Stimulated activated CD8-positive, alpha-beta memory T cell treated with anti-CD3 and anti-CD28 coated beads, Interleukin-7, amount 100 ng/mL, for 4 hours (primary cell): ENCODE measurements around the gene SULT2A1.
"Not testable (repeated sequence)": the region's sequence is repeated elsewhere in the genome, so short reads cannot be mapped to it uniquely, and the experiment has no call there.

Experiments
- DNase-seq, 2 donors: peaks; one replicate each; pipeline ENCODE4 v3.0.0-alpha.2; 2020; ENCODE audit warnings: low read depth in 2 of 2

SULT2A1 gene, protein sequence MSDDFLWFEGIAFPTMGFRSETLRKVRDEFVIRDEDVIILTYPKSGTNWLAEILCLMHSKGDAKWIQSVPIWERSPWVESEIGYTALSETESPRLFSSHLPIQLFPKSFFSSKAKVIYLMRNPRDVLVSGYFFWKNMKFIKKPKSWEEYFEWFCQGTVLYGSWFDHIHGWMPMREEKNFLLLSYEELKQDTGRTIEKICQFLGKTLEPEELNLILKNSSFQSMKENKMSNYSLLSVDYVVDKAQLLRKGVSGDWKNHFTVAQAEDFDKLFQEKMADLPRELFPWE

DNA sequence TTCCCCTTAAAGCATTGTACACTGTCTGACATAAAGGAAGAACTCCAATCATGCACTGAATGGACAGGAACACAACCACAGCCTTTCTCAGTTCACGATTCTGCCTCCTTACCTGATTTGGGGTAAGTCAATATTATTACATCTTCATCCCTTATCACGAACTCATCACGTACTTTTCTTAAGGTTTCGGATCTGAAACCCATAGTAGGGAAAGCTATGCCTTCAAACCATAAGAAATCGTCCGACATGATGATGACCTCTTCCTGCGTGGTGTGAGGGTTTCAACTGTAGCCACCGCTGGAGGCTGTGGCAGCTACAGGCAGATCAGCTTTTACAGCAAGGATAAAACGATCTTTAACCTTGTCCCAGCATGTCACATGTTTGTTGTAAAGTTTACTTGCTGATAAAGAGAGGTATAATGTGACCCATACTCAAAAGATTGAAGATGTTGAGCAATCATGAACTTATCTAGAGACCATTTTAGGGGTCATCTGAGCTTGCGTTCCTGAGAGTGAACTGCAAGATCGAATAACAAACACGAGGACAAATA is at the start of gene SULT2A1:
Gene SULT2A1, minus strand, starts transcription at position 306 of the 550 bp plus-strand sequence. Its CDS starts 58 bp downstream, at position 248.
- no peak for DNase-seq

DNA sequence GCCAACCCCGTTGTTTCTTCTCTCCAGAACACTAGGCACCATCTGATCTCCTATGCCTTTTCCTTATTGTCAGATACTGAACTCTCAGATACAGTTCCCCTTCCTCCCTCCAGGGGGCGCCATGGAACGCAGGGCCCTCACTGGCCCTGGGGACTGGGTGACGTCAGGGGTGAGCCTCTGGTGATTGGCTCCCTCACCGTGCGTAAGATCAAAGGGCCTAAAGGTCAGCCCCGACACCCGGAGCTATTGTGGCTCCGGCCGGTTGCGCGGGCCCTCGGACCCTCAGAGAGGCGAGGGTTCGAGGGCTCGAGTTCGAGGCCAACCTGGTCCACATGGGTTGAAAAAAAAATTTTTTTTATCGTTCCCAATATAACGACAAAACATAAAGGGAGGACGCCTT is 42.5 kb upstream of the SULT2A1 start:
- DNase-seq, result not testable (repeated sequence)

DNA sequence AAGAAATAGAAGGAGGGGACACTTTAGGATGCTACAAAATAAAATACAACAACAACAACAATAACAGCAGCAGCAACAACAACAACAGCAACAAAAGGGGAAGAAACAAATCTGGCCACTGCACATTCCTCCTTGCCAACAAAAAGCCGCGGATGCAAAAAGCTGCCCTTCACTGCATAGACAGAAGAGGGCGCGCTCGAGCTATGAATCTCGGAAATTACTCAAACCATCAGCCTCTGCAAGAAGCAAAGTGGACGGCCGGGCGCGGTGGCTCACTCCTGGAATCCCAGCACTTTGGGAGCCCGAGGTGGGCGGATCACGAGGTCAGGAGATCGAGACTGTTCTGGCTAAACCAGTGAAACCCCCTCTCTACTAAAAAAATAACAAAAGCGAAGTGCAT is 34.0 kb upstream of the SULT2A1 start:
- DNase-seq, result not testable (repeated sequence)

DNA sequence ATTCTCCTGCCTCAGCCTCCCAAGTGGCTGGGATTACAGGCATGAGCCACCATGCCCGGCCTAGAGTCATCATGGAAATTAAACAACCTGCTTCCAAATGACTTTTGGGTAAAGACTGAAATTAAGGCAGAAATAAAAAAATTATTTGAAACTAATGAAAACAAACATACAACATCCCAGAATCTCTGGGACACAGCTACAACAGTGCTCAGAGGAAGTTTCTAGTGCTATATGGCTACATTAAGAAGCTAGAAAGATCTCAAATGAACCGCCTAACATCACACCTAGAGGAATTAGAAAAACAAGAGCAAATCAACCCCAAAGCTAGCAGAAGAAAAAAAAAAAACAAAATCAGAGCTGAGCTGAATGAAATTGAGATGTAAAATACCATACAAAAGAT is 24.1 kb upstream of the SULT2A1 start:
- not testable (repeated sequence) for DNase-seq

DNA sequence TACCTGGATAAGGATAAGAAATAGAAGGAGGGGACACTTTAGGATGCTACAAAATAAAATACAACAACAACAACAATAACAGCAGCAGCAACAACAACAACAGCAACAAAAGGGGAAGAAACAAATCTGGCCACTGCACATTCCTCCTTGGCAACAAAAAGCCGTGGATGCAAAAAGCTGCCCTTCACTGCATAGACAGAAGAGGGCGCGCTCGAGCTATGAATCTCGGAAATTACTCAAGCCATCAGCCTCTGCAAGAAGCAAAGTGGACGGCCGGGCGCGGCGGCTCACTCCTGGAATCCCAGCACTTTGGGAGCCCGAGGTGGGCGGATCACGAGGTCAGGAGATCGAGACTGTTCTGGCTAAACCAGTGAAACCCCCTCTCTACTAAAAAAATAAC is 23.2 kb upstream of the SULT2A1 start:
- DNase-seq, result peak; percentile 24 to 62

DNA sequence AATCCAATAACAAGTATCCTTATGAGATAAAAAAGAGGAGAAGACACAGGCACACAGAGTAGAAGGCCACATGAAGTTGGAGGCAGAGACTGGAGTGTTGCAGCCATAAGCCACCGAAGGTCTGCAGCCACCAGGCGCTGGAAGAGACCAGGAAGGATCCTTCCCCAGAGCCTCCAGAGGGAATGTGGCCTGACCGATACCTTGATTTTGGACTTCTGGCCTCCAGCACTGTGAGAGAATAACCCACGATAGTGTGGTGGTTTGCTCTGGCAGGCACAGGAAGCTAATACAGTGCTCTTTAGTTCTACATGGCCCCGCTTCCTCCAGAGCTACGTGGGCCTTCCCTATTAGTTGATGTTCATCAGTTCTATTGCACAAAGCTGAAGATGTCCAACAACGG is 15.3 kb upstream of the SULT2A1 start:
- no peak for DNase-seq

DNA sequence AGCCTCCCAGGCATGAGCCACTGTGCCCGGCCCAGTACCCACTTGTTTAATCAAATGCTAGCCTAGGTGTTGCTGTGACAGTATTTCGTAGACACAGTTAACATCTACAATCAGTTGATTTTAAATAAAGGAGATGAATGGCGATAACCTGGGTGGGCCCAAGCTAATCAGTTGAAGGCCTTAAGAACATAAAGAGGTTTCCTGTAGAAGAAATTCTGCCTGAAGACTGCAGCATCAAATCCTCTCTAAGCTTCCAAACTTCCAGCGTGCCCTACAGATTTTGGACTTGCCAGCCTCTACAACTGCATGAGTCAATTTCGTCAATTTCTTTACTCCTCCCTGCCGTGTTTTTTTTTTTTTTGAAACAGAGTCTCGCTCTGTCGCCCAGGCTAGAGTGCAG is 13.2 kb upstream of the SULT2A1 start:
- DNase-seq, result no peak

DNA sequence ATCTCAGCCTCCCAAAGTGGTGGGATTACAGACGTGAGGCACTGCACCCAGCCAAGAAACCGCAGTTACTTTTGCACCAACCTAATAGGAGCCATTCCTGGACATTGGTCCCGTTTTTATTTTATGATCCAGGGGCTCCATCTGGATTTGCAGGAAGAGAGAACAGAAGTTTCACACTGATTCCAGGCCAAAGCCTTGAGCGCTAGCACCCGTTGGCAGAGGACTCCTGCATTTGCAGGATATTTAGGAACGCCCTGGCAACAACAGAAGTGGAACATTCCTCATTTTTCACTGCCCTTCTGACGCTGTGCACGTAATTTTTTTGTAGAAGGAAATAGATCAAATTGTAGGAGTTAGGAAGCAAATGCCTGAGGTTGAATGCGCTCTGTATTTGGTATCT is 11.7 kb upstream of the SULT2A1 start:
- DNase-seq, result no peak

DNA sequence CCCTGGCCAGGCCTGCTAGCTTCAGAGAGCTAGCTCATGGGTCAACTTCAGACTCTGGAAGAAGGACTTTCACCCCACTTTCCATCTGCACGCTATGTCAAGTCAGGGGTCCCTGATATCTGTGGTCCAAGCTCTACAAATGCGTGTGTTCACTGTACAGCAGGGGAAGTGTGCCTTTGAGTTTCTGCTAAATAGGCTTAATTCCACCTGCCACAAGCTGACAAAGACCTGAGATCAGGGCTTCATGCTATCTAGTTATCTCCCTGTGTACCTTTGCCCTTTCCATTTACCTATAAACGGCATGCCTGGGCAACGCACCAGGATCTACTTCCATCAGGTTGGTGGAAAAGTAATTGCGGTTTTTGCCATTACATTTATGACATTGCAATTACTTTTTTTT is 10.7 kb upstream of the SULT2A1 start:
- DNase-seq, result no peak

DNA sequence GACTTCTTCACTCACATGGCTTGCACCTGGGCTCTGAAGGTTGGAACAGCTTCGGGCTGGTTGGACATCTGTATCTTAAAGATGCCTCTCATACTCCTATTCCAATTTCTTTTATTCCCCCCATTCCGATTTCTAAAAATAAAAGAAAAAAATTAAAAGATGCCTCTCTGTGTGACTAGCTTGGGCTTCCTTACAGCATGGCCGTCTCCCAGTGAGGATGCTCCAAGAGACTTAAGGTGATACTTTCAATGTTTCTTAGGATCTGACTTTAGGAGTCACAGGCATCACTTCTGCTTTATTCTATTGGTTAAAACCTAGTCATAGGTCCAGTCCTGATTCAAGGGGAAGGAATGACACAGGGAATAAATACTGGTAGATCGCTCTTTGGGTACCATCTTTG is 9.9 kb upstream of the SULT2A1 start:
- no peak for DNase-seq

DNA sequence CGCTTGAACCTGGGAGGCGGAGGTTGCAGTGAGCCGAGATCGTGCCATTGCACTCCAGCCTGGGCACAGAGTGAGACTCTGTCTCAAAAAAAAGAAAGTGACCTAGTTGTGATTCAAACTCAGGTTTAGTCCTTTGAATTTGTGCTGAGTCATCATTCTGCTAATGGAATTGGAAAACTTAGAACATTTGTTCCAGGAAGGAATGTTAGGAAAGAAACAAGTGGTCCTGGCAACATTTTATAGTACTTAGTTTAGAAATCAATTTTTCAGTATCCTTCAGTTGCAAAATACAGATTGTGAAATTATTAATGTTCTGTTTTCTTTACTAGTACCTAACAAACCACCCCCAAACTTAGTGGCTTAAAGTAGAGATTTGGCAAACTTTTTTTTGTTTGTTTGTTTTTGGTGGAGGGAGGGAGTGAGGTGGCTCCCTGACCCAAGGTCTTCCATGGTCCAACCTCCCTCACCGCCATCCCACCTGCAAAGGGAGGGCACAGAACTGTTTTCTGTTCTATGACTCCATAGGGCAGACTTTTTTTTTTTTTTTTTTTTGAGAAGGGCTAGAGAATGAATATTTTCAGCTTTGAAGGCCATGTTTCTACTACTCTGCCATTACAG is 9.2 kb upstream of the SULT2A1 start:
- DNase-seq, result no peak

DNA sequence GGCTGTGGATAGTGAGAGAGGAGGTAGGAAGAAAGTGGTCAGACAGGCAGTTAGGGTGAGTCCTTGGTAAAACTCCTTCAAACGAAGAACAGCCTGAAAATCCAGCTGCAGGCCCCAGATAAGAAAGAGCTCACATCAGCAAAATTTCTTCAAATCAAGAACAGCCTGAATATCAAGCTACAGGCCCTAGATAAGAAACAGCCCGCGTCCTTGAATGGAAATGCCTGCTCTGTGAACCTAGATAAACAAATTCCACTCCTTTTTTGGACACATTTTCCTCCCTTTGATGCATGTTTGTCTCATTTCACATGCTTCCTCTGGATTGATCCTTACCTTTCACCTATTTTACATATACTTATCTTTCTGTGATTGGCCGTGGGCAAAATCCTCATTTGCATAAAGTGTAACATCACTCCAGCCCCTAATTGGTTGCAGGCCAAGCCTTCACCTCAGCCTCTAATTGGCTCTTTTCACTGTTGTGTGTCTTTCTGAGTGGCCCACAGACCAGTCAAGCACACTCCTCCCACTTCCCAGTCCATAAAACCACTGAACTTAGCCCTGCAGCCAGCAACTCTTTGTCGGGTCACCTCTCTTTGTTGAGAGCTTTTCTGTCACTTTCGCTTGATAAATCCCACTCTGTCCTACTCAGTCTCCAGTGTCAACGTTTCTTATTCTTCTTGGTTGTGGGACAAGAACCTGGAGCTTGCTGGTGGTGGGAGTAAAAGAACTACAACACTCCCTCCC is 6.0 kb upstream of the SULT2A1 start:
- no peak for DNase-seq

DNA sequence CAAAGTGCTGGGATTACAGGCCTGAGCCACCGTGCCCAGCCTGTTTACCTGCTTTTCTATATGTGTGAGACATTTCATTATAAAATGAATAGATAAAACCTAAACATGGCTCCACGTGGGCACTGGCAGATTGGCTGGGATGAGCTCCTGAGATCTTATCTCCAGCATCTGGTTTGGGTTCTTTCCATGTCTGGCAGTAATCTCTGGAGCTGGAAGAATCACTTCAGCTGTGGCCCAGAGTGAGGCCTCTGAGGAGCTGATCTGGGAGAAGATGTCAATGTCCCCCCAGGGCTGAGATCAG is 5.5 kb upstream of the SULT2A1 start:
- no peak for DNase-seq

DNA sequence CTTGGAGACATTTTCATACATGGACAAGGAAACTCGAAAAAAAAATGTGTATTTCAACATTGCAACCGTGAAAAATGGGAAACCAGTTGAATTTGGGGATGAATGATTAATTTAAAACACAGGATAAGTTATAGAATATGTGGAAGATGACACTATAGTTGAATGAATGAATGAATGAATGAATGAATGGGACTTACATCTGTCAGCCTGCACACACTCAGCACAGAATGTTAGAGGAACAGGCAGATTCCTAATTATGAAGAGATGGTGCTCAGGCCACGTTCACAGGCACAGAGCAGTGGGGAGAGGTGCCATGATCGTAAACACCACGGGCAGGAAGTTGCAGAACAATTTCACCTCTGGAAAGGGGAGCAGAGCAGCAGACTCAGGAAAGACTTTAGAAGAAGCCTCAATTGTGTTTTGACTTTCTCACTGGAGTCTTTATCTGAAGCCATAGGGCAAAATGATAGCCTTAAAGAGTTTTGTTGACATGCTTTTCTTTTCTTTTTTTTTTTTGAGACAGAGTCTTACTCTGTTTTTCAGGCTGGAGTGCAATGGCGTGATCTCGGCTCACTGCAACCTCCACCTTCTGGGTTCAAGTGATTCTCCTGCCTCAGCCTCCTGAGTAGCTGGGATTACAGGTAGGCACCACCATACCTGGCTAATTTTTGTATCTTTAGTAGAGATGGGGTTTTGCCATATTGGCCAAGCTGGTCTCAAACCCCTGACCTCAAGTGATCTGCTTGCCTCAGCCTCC is 4.9 kb upstream of the SULT2A1 start:
- no peak for DNase-seq

DNA sequence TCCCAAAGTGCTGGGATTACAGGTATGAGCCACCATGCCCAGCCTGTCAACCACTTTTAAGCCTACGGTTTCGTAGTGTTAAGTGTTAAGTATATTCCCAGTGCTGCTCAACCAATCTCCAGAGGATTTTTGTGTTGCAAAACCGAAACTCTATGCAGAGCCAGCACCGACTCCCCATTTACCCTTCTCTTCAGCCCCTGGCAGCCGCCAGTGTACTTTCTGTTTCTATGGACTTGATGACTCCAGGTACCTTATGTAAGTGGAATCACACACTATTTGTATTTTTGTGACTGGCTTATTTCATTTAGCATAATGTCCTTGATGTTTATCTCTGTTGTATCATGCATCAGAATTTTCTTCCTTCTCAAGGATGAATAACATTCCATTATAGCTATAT is 1.1 kb downstream of the SULT2A1 start:
- no peak for DNase-seq

DNA sequence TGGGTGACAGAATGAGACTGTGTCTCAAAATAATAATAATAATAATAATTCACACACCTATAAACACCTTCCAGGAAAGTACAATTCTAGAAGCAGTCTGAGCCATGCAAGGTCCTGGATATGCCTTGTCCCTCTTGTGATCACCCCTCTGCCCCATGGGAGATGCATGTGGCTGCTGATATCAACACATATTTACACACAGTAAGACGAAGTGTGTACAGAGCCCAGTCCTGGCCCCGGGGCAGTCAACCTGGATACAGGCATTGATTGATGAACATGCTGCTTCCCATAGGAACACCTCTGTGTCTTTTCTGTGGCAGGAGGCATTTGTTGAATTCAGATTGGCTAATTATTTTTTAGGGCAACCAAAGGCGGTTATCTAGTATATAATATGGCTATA is 3.2 kb downstream of the SULT2A1 start:
- DNase-seq, result no peak

DNA sequence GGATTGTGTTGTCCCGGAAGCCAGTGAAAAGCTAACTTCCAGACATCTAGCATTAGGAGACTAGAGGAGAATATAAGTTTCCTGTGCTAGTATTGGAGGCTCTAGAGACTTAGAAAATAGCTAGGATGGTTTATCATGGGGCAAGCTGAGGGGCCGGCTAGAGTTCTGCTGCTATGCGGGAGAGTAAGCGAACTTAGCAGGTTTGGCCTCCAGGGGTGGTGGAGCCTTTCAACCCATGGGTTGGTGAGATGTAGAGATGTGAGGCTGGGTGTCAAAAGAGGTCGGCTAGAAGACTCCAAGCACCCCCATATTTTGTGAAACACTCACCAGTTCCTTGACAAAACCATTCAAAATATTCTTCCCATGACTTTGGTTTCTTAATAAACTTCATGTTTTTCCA is 4.4 kb downstream of the SULT2A1 start:
- no peak for DNase-seq

DNA sequence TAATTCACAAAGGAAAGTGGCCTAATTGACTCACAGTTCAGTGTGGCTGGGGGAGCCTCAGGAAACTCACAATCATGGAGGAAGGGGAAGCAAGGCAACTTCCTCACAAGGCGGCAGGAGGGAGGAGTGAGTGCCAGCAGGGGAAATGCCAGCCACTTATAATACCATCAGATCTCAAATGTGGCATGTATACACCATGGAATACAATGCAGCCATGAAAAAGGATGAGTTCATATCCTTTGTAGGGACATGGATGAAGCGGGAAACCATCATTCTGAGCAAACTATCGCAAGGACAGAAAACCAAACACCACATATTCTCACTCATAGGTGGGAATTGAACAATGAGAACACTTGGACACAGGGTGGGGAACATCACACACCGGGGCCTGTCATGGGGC is 6.7 kb downstream of the SULT2A1 start:
- DNase-seq, result not testable (repeated sequence)

DNA sequence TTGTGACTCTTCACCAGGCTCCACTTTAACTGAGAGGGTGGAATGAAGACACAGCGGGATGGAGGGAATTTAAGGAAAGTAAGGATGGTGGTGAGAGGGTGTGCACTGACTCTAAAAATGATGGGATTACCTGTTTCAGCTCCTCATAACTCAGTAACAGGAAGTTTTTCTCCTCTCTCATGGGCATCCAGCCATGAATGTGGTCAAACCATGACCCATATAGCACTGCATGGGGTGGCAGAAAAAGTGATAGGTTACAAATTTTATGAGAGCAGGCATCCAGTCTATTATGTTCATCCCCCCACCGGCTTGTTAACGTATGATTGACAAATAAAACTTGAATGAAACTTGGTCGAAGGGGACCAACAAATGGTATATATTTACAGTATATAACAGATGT is 7.2 kb downstream of the SULT2A1 start:
- no peak for DNase-seq

DNA sequence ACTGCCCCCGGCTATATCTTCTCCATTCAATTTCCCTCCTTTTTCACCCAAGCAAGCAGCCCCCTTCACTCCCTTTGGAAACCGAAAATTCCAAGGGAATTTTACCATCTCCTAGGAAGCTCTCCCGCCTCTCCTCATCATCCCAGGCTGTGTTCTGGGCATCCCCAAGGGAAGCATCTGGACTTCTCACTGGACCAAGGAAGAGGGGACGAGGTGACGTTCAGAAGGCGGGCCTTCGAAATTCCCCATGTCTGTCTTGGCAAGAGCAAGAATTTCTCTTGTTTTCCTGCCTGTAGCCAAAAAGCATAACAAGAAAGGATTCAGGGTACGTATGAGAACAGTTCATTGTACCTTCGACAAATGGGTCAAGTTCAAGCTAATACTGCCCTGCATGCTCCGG is 20.9 kb downstream of the SULT2A1 start:
- no peak for DNase-seq

DNA sequence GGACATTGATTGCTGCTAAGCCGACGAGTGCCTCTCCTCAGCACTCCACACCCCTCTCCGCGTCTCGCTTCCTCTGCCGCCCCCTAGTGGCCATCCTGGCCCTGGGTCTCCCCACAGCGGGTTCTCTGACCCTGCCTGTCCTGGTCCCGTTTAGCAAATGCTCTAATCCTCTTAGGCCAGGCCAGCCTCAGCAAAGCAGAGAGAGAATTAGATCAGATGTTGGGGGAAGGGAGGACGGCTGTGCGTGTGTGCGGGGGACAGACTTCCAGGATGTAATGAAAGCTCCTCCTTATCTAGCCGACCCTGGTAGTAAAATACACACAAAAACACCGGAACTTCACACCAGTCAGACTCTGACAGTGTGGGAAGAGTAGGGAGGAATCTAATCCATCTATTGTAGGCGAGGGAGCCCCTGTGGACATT is 22.6 kb downstream of the SULT2A1 start:
- DNase-seq, result peak; percentile 63 to 67

DNA sequence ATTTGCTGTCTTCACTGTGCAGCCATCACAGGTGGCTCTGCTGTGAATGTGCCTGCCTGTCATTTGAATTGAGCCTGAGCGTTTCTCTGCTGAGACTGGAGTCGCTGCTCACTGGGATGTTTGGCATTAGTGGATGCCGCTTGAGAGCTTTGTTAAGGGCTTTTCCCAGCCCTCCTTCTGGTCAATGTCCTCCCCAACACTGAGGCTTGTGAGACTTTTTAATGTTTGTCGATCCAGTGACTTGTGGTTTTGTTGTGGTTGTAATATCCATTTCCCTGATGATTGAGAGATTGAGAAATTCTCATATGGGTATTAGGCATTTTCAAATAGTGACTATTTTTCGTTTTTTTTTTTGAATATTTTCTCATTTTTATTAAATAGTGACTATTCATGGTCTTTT is 24.5 kb downstream of the SULT2A1 start:
- DNase-seq, result no peak
